ENCODE data around the gene ARMS2.

DNA sequence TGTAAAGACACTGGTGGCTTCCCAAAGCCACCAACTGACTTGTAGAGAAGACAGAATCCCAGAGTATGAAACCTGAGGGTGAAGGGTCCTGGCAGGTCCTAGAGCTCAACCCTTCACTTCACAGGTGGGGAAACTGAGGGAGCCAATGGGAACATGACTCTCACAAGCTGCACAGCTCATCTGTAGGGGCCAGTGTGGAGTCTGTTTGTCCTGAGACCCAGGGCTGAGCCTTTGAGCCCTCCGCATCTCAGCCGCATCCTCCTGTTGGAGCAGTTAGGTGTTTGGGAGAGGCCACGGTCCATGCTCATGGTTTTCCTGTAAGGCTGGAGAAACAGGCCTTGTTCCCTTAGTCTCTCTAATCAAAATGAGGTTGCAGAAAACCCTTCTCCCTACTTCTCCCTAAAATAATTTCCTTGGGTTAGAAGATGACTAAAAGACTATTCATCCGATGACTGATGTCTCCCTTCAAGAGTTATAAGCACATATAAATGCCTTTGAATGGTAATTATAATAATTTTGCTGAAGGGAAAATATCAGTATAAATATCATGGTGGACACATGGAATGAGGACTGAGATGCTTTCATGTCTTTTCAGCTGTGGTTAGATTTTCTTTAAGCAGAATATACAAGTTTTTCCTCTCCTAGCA is 17.2 kb downstream of the ARMS2 start:
- TF ChIP-seq, protein P1, sequence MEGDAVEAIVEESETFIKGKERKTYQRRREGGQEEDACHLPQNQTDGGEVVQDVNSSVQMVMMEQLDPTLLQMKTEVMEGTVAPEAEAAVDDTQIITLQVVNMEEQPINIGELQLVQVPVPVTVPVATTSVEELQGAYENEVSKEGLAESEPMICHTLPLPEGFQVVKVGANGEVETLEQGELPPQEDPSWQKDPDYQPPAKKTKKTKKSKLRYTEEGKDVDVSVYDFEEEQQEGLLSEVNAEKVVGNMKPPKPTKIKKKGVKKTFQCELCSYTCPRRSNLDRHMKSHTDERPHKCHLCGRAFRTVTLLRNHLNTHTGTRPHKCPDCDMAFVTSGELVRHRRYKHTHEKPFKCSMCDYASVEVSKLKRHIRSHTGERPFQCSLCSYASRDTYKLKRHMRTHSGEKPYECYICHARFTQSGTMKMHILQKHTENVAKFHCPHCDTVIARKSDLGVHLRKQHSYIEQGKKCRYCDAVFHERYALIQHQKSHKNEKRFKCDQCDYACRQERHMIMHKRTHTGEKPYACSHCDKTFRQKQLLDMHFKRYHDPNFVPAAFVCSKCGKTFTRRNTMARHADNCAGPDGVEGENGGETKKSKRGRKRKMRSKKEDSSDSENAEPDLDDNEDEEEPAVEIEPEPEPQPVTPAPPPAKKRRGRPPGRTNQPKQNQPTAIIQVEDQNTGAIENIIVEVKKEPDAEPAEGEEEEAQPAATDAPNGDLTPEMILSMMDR (conservative IDR thresholded peaks at IDR 0.05; ENCODE audit: low read length), result no peak
- no peak for TF ChIP-seq EZH2phosphoT487 (IDR thresholded peaks at IDR 0.05; ENCODE audit: borderline replicate concordance)
